AG04450 (cell line): ENCODE results near the gene DMXL1. TPM values are rescaled to one million over a fixed set of nuclear protein-coding genes. Genes with fewer than 3 reads are reported as not detected.

Experiments
- CTCF ChIA-PET: fragments of 300-600, 350-600 bp; formaldehyde crosslinking; extraction: SDS; loops from one replicate; lab custom pipeline; 2022; ENCODE audit warnings: antibody characterized with exemption, inconsistent platforms; lab: Charles Lee
- POLR2A ChIA-PET: fragments of 350-600 bp; formaldehyde crosslinking; extraction: SDS; loops from one replicate; lab custom pipeline; 2021; ENCODE audit warnings: antibody characterized with exemption, inconsistent platforms; lab: Yijun Ruan, JAX
- DNase-seq: peaks from one replicate; pipeline ENCODE4 v3.0.0-alpha.2; 2011; ENCODE audit warnings: low read depth, low spot score
- H3K27ac ChIP-seq: one replicate; pipeline ENCODE4 v1.5.1; 2012; ENCODE audit warnings: low read depth, low read length, control low read depth
- H3K27me3 ChIP-seq: one replicate; pipeline ENCODE4 v1.6.0; 2012; ENCODE audit warnings: low read length; ENCODE audit not compliant: control insufficient read depth, insufficient read depth
- H3K4me3 ChIP-seq: 2 replicates; pipeline ENCODE4 v1.5.1; 2011; ENCODE audit warnings: mild to moderate bottlenecking, low read depth, low read length, control low read depth
- H3K9me3 ChIP-seq: 2 replicates; pipeline ENCODE4 v1.5.1; 2012; ENCODE audit warnings: low read length; ENCODE audit not compliant: control insufficient read depth, insufficient read depth
- CTCF ChIP-seq: IDR thresholded peaks from 2 replicates; pipeline ENCODE4 v1.5.1; 2011; ENCODE audit warnings: low read depth, low read length, control low read depth, inconsistent platforms
- polyA plus RNA-seq: library from polyadenylated mRNA; depleted of rRNA; stranded (reverse); fragments of >200 nt; gene quantifications from 2 replicates; pipeline ENCODE4 v1.2.3, GENCODE V29; 2011

DMXL1 gene
- polyA plus RNA-seq, 1 experiment = 22.2 TPM

GRCh38 chr5:119187776-119188529, 117.1 kb downstream of the DMXL1 start:
- H3K4me3 ChIP-seq = no peak overlapping the region
- H3K27ac ChIP-seq = no peak overlapping the region
- POLR2A ChIA-PET = no interaction called here
- no peak for TF ChIP-seq CTCF
- no peaks in the 10 kb centered on the region for H3K9me3 ChIP-seq
- CTCF ChIA-PET = no interaction called here
- DNase-seq = no peak
- H3K27me3 ChIP-seq = no peaks in the 10 kb centered on the region

- H3K9me3 ChIP-seq = no peaks in the 10 kb centered on the region
- POLR2A ChIA-PET = no interaction called here
Observed at GRCh38 chr5:119190470-119191095, 119.7 kb downstream of the DMXL1 start.

GRCh38 chr5:119191944-119192343, 121.1 kb downstream of the DMXL1 start:
- no peak for TF ChIP-seq CTCF
- Histone ChIP-seq H3K27ac (no peak overlapping the region), H3K27me3 (no peaks in the 10 kb centered on the region), H3K9me3 (no peaks in the 10 kb centered on the region), H3K4me3 (no peak overlapping the region)
- ChIA-PET POLR2A (no interaction called here), CTCF (interaction anchor here (1.1 kb wide), 1 partner anchor 220 kb away, joined by 4 read pairs; no protein-coding TSS in a partner anchor)
- no peak for DNase-seq

More at GRCh38 chr5:119190470-119191095, 119.7 kb downstream of the DMXL1 start:
- TF ChIP-seq CTCF = no peak
- CTCF ChIA-PET = interaction anchor here (1.1 kb wide), 1 partner anchor 221 kb away, joined by 4 read pairs; no protein-coding TSS in a partner anchor
- no peak for DNase-seq
- H3K27me3 ChIP-seq = no peaks in the 10 kb centered on the region
- H3K4me3 ChIP-seq = no peak overlapping the region
- H3K27ac ChIP-seq = no peak overlapping the region

- H3K27me3 ChIP-seq = no peaks in the 10 kb centered on the region
- ChIA-PET CTCF (interaction anchor here (1.7 kb wide), 1 partner anchor 213 kb away, joined by 6 read pairs; the partner anchor contains the start of gene DTWD2), POLR2A (no interaction called here)
- DNase-seq = no peak
- H3K27ac ChIP-seq = no peak overlapping the region
- no peak overlapping the region for H3K4me3 ChIP-seq
- TF ChIP-seq CTCF = no peak
- no peaks in the 10 kb centered on the region for H3K9me3 ChIP-seq
Observed at GRCh38 chr5:119200795-119201194, 129.9 kb downstream of the DMXL1 start.

GRCh38 chr5:119207105-119207504, 136.2 kb downstream of the DMXL1 start:
- ChIA-PET POLR2A (no interaction called here), CTCF (no interaction called here)
- TF ChIP-seq CTCF = no peak
- no peak for DNase-seq
- no peaks in the 10 kb centered on the region for H3K27me3 ChIP-seq
- no peak overlapping the region for H3K4me3 ChIP-seq
- no peaks in the 10 kb centered on the region for H3K9me3 ChIP-seq
- no peak overlapping the region for H3K27ac ChIP-seq
